ENCODE data around the gene MRM2.

MRM2 gene

DNA sequence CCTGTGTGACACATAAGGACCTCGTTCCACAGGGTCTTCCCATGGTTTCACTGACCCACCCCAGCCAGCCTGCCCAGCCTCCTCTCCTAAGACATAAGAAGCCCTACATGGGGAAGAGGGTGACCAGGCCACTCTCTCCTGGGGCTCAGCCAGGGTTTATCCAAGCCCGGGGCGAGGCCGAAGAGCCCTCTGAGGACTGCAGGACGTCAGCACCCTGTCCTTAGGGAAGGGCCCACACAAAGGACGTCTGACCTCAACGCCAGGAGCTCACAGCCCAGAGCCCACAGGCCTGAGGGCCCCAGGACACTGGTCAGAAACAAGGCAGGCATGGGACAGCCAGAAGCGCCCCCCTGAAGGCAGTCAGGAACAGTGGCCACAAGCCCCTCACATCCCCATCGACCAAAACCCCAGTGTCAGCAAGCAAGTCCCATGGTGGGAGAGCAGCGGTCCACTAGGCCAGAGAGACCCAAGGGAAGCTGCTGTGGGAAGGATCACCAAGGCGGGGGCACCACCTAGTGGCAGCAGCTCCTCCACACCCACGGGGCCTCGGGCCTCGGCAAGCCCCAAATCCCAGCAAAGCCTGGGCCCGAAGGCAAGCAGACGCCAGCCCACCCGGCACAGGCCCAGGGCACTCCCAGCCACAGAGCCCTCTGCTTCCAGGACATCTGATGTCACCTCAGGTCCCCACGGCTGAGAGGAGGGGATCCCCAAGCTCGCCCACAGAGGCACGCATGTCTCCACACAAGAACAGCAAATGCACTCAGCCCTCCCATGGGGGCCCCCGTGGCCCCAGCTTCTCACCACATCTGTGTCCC is 32.7 kb downstream of the MRM2 start:
- Histone ChIP-seq H3K36me3 (replicated peaks; ENCODE audit: insufficient read depth, low read length) (no peaks in the 10 kb centered on the region), H3K4me1 (ENCODE audit: low read length) (no peaks in the 10 kb centered on the region), H3K4me2 (ENCODE audit: low read depth, low read length) (no peak overlapping the region), H3K4me3 (ENCODE audit: low read length) (no peak overlapping the region), H4K20me1 (ENCODE audit: insufficient read depth, low read length) (no peaks in the 10 kb centered on the region), H3K9me3 (replicated peaks; ENCODE audit: insufficient read depth, low read length) (no peaks in the 10 kb centered on the region), H3K27ac (ENCODE audit: low read length) (no peak overlapping the region), H3K79me2 (ENCODE audit: low read length) (no peaks in the 10 kb centered on the region), H2AFZ (ENCODE audit: low read length) (no peak overlapping the region), H3K9ac (ENCODE audit: low read length) (no peak overlapping the region), H3K9me2 (replicated peaks; ENCODE audit: insufficient read depth, low read length) (no peaks in the 10 kb centered on the region), H3K27me3 (replicated peaks; ENCODE audit: insufficient read depth, low read length) (no peaks in the 10 kb centered on the region), H3F3A (ENCODE audit: insufficient read depth, low read length) (no peaks in the 10 kb centered on the region)
- no peak for DNase-seq
- TF ChIP-seq EZH2 (optimal IDR thresholded peaks at IDR 0.05; ENCODE audit: low read depth, low read length), result no peak
- TF ChIP-seq, protein P1, sequence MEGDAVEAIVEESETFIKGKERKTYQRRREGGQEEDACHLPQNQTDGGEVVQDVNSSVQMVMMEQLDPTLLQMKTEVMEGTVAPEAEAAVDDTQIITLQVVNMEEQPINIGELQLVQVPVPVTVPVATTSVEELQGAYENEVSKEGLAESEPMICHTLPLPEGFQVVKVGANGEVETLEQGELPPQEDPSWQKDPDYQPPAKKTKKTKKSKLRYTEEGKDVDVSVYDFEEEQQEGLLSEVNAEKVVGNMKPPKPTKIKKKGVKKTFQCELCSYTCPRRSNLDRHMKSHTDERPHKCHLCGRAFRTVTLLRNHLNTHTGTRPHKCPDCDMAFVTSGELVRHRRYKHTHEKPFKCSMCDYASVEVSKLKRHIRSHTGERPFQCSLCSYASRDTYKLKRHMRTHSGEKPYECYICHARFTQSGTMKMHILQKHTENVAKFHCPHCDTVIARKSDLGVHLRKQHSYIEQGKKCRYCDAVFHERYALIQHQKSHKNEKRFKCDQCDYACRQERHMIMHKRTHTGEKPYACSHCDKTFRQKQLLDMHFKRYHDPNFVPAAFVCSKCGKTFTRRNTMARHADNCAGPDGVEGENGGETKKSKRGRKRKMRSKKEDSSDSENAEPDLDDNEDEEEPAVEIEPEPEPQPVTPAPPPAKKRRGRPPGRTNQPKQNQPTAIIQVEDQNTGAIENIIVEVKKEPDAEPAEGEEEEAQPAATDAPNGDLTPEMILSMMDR (IDR thresholded peaks at IDR 0.05; ENCODE audit: low read length), result peak; percentile 26; the same call in 1 of the 2 replicates

DNA sequence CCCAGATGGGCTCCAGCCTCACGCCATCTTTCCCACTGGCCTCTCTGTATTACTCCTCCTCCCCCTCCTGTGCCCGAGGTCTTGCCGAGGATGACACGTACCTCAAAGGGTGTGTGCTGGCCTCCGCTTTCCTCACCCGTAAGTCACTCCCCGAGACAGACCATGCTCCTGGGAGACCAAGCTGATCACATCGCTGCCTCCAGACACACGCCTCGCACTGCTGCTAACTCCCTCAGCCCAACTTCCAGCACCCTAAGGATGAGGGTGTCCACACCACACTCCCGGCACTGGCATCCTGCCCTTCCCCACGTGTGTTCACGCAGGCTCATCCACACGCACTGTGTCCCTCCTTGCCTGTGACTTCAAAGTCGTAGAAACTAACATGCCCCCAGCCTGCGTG is 33.3 kb downstream of the MRM2 start:
- H3K4me2 ChIP-seq (ENCODE audit: low read depth, low read length), result no peak overlapping the region
- H3K9me3 ChIP-seq (replicated peaks; ENCODE audit: insufficient read depth, low read length), result no peaks in the 10 kb centered on the region
- no peak overlapping the region for H3K9ac ChIP-seq (ENCODE audit: low read length)
- H3K4me1 ChIP-seq (ENCODE audit: low read length), result no peaks in the 10 kb centered on the region
- no peaks in the 10 kb centered on the region for H3K9me2 ChIP-seq (replicated peaks; ENCODE audit: insufficient read depth, low read length)
- no peaks in the 10 kb centered on the region for H4K20me1 ChIP-seq (ENCODE audit: insufficient read depth, low read length)
- TF ChIP-seq EZH2phosphoT487 (IDR thresholded peaks at IDR 0.05; ENCODE audit: low read length) (no peak), EZH2 (optimal IDR thresholded peaks at IDR 0.05; ENCODE audit: low read depth, low read length) (no peak)
- TF ChIP-seq, protein P1 (IDR thresholded peaks at IDR 0.05; ENCODE audit: low read length), result no peak
- H2AFZ ChIP-seq (ENCODE audit: low read length), result no peak overlapping the region
- no peaks in the 10 kb centered on the region for H3K79me2 ChIP-seq (ENCODE audit: low read length)
- no peaks in the 10 kb centered on the region for H3F3A ChIP-seq (ENCODE audit: insufficient read depth, low read length)
- no peak for DNase-seq
- no peaks in the 10 kb centered on the region for H3K36me3 ChIP-seq (replicated peaks; ENCODE audit: insufficient read depth, low read length)
- no peaks in the 10 kb centered on the region for H3K27me3 ChIP-seq (replicated peaks; ENCODE audit: insufficient read depth, low read length)
- H3K4me3 ChIP-seq (ENCODE audit: low read length), result no peak overlapping the region
- no peak overlapping the region for H3K27ac ChIP-seq (ENCODE audit: low read length)

DNA sequence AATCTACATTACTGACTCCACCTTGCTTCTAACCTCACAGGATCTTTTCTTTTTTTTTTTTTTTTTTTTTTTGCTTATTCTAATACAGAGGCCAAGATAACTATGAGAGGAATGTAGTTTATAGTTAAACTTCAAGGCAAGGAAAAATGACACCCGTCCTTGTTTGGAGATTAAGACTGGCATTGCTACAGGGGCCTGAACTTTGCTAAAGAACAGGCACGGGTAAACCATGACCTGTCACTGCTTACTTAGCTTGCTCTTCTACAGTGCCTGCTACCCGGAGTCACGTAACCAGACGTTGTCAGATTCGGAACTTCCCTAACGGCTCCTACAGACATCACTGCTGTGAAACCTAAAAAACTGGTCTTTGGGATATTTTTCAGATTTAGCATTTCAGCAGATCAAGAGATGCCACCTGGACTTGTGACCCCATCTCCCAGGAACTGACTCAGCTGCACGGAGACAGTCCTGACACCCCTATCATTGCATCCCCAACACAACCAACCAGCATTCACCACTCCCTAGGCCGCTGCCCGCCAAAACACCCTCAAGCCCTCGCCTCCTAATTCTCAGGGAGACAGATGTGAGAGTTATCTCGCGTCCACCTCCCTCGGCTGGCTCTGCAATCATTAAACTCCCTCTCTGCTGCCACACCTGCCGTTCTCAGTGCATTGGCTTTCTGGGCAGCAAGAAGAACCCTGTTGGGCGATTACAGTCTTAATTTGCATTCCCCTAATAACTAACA is 36.8 kb downstream of the MRM2 start:
- Histone ChIP-seq H3K4me2 (ENCODE audit: low read depth, low read length) (no peak overlapping the region), H3K9me2 (replicated peaks; ENCODE audit: insufficient read depth, low read length) (no peaks in the 10 kb centered on the region), H3K79me2 (ENCODE audit: low read length) (no peaks in the 10 kb centered on the region), H3K9me3 (replicated peaks; ENCODE audit: insufficient read depth, low read length) (no peaks in the 10 kb centered on the region), H3K4me1 (ENCODE audit: low read length) (no peaks in the 10 kb centered on the region), H4K20me1 (ENCODE audit: insufficient read depth, low read length) (no peaks in the 10 kb centered on the region), H3K9ac (ENCODE audit: low read length) (no peak overlapping the region), H3K4me3 (ENCODE audit: low read length) (no peak overlapping the region), H3F3A (ENCODE audit: insufficient read depth, low read length) (no peaks in the 10 kb centered on the region), H3K36me3 (replicated peaks; ENCODE audit: insufficient read depth, low read length) (no peaks in the 10 kb centered on the region), H2AFZ (ENCODE audit: low read length) (no peak overlapping the region), H3K27me3 (replicated peaks; ENCODE audit: insufficient read depth, low read length) (no peaks in the 10 kb centered on the region), H3K27ac (ENCODE audit: low read length) (no peak overlapping the region)
- TF ChIP-seq, protein P1 (IDR thresholded peaks at IDR 0.05; ENCODE audit: low read length), result no peak
- TF ChIP-seq EZH2phosphoT487 (IDR thresholded peaks at IDR 0.05; ENCODE audit: low read length), result no peak
- DNase-seq, result no peak
